Adrenal gland (tissue), 12 donors: ENCODE measurements around the gene DRG1. TPM values are rescaled to one million over a fixed set of nuclear protein-coding genes. Genes with fewer than 3 reads are reported as not detected.

ENCODE experiments used
- DNase-seq, 7 donors: peaks; one replicate each; pipeline ENCODE4 v3.0.0-alpha.2; 2019 to 2020
- H3K27ac ChIP-seq, 5 donors: fragments of 200-600 bp; sonication (generic) in 4 of 5; 1 replicate in 3 of 5; 2 replicates in 2 of 5; pipeline versions ENCODE4 v1.5.1 to v1.8.0; 2016 to 2020; ENCODE audit warnings: mild to moderate bottlenecking in 1 of 5
- H3K27me3 ChIP-seq: fragments of 200-600 bp; 2 replicates; pipeline ENCODE4 v1.8.0; 2021
- H3K36me3 ChIP-seq, 2 donors: fragments of 200-600 bp; replicated peaks in 1 of 2; 1 replicate in 1 of 2; 2 replicates in 1 of 2; pipeline versions ENCODE4 v1.5.1 to v1.8.0; 2018 to 2022
- H3K4me1 ChIP-seq, 2 donors: fragments of 200-600 bp; replicated peaks in 1 of 2; 1 replicate in 1 of 2; 2 replicates in 1 of 2; pipeline versions ENCODE4 v1.5.1 to v1.8.0; 2018 to 2021
- H3K4me3 ChIP-seq, 4 donors: fragments of 200-600 bp; sonication (generic) in 3 of 4; one replicate each; pipeline ENCODE4 v1.5.1; 2016 to 2018
- H3K9me3 ChIP-seq, 3 donors: fragments of 200-600 bp; sonication (generic) in 1 of 3; replicated peaks in 1 of 3; 1 replicate in 2 of 3; 2 replicates in 1 of 3; pipeline versions ENCODE4 v1.5.1 to v1.8.0; 2016 to 2021
- POLR2A ChIP-seq, 2 donors: fragments of 450-650 bp; IDR thresholded peaks; one replicate each; pipeline ENCODE4 v1.6.1; 2017; ENCODE audit warnings: antibody characterized with exemption in 2 of 2, mild to moderate bottlenecking in 2 of 2, moderate library complexity in 1 of 2
- WGBS, 4 donors: extraction: QIAGEN DNeasy Blood & Tissue Kit in 2 of 4; methylation state at CpG; one replicate each; pipeline versions ENCODE4 v1.1.5 to v1.1.7; 2013 to 2017; 5-methylcytosine and 5-hydroxymethylcytosine counted together
- intact Hi-C, 2 donors: fragments of 100-400 bp; cut with DNase I; formaldehyde crosslinking; loops; one replicate each; pipeline versions ENCODE4 v1.14.1 to v1.15.0; 2022 to 2023
- polyA plus RNA-seq, 3 donors: library from polyadenylated mRNA; stranded (reverse); fragments of 200-250 nt in 2 of 3; fragments of 350-450 nt in 1 of 3; fragmentation: Illumina TruSeq in 1 of 3; extraction: RNeasy Lipid Tissue Mini Kit (QIAGEN cat#74804) in 1 of 3; gene quantifications; one replicate each; pipeline ENCODE4 v1.2.3, GENCODE V29; 2013 to 2014
- total RNA-seq, 9 donors: library from RNA; depleted of rRNA in 4 of 9; stranded (reverse); fragments of >200 nt in 4 of 9; fragments of 120-200 nt in 1 of 9; fragmentation: NEBNext Ultra II Directional in 1 of 9; extraction: Animal tissue kit (Norgen Biotek cat#: 25700) in 1 of 9; gene quantifications; one replicate each; pipeline versions ENCODE4 v1.1.0 to v1.2.4, GENCODE V29; 2013 to 2023
- TF ChIP-seq, protein P1 (sequence below), 6 experiments: fragments of 450-650 bp in 4 of 6; fragments of 200-600 bp in 2 of 6; sonication (generic) in 1 of 6; IDR thresholded peaks; 1 replicate in 5 of 6; 2 replicates in 1 of 6; pipeline versions ENCODE4 v1.5.1 to v1.8.0; 2016 to 2021; ENCODE audit warnings: antibody characterized with exemption in 6 of 6, mild to moderate bottlenecking in 2 of 6, moderate library complexity in 1 of 6
- donor health status: healthy with polysubstance abuse.
- donor health status: Bipolar disorder and iron deficiency.
- donor health status: DM: yes; HTN: yes; CAD: no.
- donor health status: DM: no; HTN: no; CAD: no.
- donor health status: DM: no; HTN: no; CAD: no.
- donor health status: DM: yes; HTN: yes; CAD: no.

DRG1 gene
- total and polyA plus RNA-seq, 12 donors, result 47.2 to 89.0 (median 65.0) TPM

DNA sequence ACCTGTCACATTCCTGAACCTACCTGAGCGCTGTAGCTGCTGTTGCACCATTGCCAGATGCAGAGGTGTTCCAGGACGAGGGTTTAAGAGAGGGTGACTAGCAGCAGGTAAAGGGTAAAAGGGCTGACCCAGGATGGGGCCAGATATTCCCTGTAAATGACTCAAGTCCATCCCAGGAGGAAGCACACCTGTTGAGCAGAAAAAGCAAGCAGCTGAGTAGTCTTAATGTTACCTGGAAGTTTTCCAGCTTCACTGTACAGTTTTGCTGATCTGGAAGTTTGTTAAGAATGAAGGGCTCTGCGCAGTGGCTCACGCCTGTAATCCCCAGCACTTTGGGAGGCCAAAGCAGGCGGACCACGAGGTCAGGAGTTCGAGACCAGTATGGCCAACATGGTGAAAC lies 41.3 kb downstream of the DRG1 start:
- WGBS, 4 donors, result 94 to 96% (median 96%) methylated on average over 5 to 7 of the region's 7 CpGs
- Histone ChIP-seq H3K36me3 (peaks cover 0 to 86% of the 10 kb centered on the region in 2 donors), H3K27me3 (no peaks in the 10 kb centered on the region), H3K27ac (no peak overlapping the region), H3K9me3 (no peaks in the 10 kb centered on the region), H3K4me1 (peaks cover 8 to 33% of the 10 kb centered on the region in 2 donors), H3K4me3 (no peak overlapping the region)
- peak in 1 of 7 donors; percentile 42 for DNase-seq
- TF ChIP-seq, protein P1, sequence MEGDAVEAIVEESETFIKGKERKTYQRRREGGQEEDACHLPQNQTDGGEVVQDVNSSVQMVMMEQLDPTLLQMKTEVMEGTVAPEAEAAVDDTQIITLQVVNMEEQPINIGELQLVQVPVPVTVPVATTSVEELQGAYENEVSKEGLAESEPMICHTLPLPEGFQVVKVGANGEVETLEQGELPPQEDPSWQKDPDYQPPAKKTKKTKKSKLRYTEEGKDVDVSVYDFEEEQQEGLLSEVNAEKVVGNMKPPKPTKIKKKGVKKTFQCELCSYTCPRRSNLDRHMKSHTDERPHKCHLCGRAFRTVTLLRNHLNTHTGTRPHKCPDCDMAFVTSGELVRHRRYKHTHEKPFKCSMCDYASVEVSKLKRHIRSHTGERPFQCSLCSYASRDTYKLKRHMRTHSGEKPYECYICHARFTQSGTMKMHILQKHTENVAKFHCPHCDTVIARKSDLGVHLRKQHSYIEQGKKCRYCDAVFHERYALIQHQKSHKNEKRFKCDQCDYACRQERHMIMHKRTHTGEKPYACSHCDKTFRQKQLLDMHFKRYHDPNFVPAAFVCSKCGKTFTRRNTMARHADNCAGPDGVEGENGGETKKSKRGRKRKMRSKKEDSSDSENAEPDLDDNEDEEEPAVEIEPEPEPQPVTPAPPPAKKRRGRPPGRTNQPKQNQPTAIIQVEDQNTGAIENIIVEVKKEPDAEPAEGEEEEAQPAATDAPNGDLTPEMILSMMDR (IDR thresholded peaks at IDR 0.05), result no peak
- TF ChIP-seq POLR2A (IDR thresholded peaks at IDR 0.05), result no peak
- intact Hi-C loops, result no loop called here

DNA sequence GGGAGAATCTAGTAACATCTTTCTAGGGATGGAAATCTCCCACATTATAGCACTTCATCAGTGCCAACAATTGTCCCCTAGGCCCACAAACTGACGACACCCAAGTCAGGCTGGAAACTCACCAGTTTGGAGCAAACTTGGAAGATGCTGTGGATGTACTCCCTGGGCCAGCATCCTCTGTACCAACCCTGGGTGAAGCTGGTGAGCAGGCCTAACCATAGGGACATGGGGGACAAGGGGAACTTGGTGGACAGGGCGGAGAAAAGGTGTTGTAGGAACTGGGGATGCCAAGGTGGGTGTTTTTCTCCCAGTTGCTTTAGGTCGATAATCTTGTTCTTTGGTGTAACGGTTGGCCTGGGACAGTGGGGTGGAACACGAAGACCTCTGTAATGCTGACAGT lies 42.2 kb downstream of the DRG1 start:
- Histone ChIP-seq H3K4me1 (peaks cover 8 to 24% of the 10 kb centered on the region in 2 donors), H3K27me3 (no peaks in the 10 kb centered on the region), H3K36me3 (peaks cover 0 to 76% of the 10 kb centered on the region in 2 donors), H3K27ac (peak overlapping the region in 2 of 5 donors; percentile 42 to 61), H3K9me3 (no peaks in the 10 kb centered on the region), H3K4me3 (no peak overlapping the region)
- TF ChIP-seq, protein P1 (IDR thresholded peaks at IDR 0.05), result no peak
- no peak for TF ChIP-seq POLR2A (IDR thresholded peaks at IDR 0.05)
- intact Hi-C loops, result no loop called here
- WGBS, 4 donors, result 85 to 94% (median 88%) methylated on average over 5 of the region's 5 CpGs
- peak in 1 of 7 donors; percentile 46 for DNase-seq

DNA sequence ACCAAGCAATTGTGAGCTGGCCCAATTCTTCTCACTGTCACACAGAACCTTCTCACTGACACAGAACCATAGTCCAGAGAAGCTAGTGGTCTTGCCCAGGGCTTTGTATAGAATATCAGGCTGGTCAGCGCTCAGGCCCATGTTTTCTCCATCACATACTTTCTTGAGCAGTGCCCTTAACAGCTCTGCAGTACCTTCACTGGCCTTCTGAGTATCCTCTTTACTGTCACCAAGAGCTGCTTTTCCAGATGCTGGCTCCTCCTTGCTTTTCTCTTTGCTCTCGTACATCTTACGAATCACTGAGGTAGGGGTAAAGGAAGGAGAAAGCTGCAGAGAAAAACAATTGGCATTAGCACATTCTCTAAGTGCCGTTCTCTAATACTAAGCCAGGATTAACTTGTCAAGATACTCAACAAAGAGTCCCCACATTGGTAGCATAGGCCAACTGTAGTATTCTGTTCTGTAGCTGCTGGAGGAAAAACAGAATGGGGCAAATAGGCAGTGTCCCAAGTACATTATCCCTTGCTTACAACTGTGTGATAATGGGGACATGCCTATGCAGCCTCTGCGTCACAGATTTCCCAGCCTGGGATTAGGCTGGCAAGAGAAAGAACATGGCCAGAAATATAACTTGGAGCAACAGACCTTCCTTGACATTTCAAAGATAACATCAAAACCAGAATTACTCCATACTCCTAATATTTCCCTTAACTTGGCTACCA lies 43.5 kb downstream of the DRG1 start:
- intact Hi-C loops, result no loop called here
- no peak overlapping the region for H3K4me3 ChIP-seq
- WGBS, 4 donors, result 78 to 85% (median 82%) methylated on average over 5 of the region's 5 CpGs
- H3K27me3 ChIP-seq, result no peaks in the 10 kb centered on the region
- peak in 5 of 7 donors; percentile 34 to 76 (median 49) for DNase-seq
- H3K27ac ChIP-seq, result peak overlapping the region in 4 of 5 donors; percentile 41 to 79 (median 54)
- H3K4me1 ChIP-seq, result peaks cover 13 to 32% of the 10 kb centered on the region in 2 donors
- no peaks in the 10 kb centered on the region for H3K9me3 ChIP-seq
- peaks cover 0 to 67% of the 10 kb centered on the region in 2 donors for H3K36me3 ChIP-seq
- no peak for TF ChIP-seq POLR2A (IDR thresholded peaks at IDR 0.05)
- TF ChIP-seq, protein P1 (IDR thresholded peaks at IDR 0.05), result no peak

DNA sequence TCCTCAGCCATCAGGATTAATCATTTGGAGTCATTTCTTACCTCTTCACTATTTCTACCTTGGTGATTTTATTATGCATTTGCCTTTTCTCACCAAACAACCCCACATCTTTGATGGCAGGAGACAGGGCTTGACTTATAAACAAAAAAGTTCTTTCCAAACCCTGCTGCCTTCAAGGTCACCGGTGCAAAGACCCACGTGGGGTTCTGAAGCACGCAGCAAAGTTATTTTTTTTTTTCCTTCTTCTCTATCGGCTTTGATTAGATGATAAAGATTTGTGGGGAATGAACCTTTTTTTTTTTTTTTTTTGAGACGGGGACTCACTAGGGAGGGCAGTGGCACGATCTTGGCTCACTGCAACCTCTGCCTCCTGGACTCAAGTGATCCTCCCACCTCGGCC lies 44.1 kb downstream of the DRG1 start:
- peak in 6 of 7 donors; percentile 47 to 68 (median 56) for DNase-seq
- Histone ChIP-seq H3K4me1 (peaks cover 17 to 32% of the 10 kb centered on the region in 2 donors), H3K27ac (peak overlapping the region in 3 of 5 donors; percentile 41 to 79 (median 61)), H3K36me3 (peaks cover 0 to 63% of the 10 kb centered on the region in 2 donors), H3K27me3 (no peaks in the 10 kb centered on the region), H3K9me3 (no peaks in the 10 kb centered on the region), H3K4me3 (no peak overlapping the region)
- TF ChIP-seq POLR2A (IDR thresholded peaks at IDR 0.05), result no peak
- TF ChIP-seq, protein P1 (IDR thresholded peaks at IDR 0.05), result no peak
- 43 to 54% (median 50%) methylated on average over 7 of the region's 7 CpGs for WGBS, 4 donors
- intact Hi-C loops, result no loop called here
